Glomerular visceral epithelial cell (primary cell): ENCODE results near the gene RNPEPL1.
A peak's percentile ranks its signal among the peaks of the same experiment; 100 is the strongest.

Source experiments
- DNase-seq: peaks from one replicate; pipeline ENCODE4 v3.0.0-alpha.2; 2016; ENCODE audit errors: extremely low spot score

The RNPEPL1 gene

DNA sequence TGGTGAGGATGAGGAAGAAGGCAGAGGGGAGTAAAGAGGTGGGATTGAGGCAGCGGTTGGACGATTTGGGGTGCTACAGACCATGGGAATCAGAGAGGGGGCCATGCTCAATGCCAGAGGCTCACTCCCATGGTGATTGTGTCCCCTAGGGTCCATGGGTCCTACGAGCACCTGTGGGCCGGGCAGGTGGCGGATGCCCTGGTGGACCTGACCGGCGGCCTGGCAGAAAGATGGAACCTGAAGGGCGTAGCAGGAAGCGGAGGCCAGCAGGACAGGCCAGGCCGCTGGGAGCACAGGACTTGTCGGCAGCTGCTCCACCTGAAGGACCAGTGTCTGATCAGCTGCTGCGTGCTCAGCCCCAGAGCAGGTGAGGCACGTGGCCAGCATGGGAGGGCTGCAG is 23.5 kb downstream of the RNPEPL1 start:
- DNase-seq, result no peak

DNA sequence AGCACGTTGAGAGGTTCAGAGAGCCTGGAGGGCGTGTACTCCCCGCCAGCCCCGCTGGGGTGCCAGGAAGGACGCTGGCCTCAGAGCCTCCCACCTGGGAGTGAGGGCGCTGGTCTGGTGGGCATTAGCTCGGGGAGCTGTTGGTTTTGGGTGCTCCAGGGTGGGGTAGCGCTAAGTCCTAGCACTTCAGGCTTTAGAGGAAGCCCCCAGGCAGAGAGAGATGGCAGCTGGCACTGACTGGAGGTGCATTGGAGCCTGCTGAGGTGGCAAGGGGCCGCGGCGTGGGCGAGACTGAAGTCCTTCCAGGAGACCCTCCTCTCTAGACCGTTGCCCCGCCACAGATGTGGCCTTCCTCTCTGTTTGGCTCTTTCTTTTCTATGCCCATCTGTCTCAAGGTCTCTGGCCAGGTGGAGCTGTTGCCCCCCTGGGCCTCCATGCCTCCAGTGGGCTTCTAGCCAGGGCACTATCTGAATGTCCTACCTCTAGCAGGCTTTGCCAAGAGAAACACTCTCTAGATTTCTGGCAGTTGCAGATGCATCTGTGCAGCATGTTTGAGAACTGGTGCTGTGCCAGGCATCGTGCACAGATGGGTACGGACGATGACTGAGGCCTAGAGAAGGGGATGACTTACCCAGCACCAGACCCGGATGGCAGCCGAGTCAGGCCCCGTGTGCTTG is 24.9 kb downstream of the RNPEPL1 start:
- DNase-seq, result no peak

DNA sequence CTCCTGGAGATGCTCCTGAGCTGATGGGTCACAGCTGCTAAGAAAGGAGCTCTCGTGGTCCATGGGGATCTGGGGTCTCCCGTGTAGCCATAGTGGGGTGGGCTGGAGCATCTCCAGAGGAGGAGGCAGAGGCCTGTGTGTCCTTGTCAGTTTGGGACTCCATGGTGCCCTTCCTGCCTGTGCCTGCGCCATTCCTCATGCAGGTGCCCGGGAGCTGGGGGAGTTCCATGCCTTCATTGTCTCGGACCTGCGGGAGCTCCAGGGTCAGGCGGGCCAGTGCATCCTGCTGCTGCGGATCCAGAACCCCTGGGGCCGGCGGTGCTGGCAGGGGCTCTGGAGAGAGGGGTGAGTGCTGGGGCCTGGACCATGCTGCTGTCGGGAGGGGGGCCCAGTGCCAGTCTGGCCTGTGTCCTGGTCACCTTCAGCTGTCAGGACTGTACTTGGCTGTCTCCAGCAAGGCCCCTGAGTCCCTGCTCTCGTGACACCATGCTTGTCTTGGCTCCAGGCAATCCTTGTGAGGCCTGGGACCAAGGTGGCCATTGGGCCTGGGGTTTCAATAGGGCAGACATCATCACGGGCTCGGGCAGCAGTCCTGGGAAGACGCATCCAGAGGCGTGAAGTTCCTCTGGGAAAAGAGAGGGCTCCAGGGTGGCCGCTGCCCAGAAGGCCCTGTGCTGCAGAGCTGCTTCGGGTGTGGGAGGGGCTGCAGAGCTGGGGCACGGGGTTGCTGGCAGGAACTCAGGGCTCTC is 25.6 kb downstream of the RNPEPL1 start:
- no peak for DNase-seq

DNA sequence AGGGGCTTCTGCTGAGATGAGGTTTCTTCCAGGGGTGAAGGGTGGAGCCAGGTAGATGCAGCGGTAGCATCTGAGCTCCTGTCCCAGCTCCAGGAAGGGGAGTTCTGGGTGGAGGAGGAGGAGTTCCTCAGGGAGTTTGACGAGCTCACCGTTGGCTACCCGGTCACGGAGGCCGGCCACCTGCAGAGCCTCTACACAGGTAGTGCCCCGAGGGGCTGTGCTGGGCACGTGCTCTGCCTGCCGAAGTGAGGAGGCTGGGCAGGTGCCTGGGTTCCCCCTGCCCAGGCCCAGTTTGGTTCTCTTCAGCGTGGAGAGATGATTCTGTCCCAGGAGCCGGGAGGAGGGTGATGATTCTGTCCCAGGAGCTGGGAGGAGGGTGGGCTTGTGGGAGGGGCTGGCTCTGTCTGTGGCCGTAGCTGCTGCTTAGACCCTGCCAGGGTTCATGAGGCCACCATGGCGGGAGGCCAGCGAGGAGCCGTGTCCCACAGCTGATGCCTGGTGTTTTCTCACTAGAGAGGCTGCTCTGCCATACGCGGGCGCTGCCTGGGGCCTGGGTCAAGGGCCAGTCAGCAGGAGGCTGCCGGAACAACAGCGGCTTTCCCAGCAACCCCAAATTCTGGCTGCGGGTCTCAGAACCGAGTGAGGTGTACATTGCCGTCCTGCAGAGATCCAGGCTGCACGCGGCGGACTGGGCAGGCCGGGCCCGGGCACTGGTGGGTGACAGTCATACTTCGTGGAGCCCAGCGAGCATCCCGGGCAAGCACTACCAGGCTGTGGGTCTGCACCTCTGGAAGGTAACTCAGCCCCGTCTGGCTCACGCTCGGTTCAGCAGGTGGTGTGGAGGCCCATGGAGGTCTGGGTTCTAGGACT is 26.5 kb downstream of the RNPEPL1 start:
- DNase-seq, result no peak

DNA sequence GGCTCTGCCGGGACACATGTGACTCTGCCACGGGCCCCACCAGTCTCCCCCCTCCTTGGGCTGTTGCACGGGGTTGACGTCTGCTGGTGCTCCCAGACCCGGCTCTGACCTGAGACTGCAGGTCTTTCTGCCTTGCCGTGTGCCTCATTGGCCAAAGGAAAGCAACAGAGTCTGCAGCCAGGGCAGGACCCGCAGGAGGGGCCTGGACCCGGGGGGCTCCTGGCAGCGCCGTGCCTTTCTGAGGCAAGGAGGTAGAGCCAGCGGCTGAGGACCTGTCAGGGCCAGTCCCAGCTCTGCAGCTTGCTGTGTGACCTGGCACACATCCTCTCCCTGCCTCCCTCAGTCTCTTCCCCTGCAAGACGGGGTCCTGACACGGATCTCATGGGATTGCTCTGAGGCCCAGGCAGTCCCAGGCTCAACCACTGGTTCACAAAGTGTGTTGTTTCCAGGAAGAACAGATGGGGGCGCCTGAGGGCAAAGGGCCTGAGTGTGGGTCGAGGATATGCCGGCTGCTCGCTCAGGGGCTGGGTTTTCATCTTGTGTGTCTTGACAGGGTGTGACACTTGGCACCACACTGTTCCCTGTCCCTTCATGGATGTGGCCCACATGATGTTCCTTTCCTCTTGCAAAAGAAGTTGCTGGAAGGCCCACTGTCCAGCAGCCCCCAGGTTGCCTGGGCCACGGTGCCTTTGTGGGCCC is 27.2 kb downstream of the RNPEPL1 start:
- no peak for DNase-seq

DNA sequence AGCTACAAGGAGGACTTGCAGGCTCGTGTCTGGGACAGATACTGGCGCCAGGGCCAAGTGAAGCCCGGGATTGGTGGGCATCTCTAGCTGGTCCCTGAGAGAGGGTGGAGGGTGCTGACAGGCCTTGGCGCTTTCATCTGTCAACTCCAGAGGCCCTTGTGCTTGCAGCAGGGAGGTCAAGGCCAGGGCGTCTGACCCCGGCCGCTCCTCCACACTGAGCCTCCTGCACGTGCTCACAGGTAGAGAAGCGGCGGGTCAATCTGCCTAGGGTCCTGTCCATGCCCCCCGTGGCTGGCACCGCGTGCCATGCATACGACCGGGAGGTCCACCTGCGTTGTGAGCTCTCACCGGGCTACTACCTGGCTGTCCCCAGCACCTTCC is 27.8 kb downstream of the RNPEPL1 start:
- no peak for DNase-seq

DNA sequence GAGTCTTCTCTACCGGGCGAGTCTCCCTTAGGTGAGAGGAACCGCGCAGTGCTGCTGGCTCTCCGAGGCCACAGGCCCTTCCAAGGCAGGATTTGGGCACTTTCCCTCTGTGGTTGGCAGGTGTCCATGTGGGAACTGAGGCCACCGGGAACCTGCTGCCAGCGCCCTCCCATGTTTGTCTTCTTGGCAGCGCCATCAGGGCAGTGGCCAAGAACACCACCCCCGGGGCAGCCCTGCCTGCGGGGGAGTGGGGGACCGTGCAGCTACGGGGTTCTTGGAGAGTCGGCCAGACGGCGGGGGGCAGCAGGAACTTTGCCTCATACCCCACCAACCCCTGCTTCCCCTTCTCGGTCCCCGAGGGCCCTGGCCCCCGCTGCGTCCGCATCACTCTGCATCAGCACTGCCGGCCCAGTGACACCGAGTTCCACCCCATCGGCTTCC is 28.2 kb downstream of the RNPEPL1 start:
- no peak for DNase-seq

DNA sequence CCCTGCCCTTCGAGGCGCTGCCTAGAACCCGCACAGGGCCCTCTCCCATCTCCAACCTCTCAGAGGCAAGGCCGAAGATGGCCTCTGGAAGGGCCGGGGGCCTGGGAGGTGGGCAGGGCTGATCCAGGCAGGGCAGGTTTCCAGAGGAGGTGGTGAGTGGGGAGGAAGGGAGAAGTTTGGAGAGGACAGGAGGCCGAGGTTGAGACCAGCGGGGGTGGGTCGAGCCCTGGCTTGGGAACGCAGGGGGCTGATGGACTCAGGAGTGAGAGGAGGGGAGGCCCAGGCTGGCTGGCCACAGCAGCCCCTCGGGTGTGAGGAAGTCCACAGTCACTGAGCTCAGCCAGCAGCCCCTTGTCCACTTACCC is 28.8 kb downstream of the RNPEPL1 start:
- DNase-seq, result no peak

DNA sequence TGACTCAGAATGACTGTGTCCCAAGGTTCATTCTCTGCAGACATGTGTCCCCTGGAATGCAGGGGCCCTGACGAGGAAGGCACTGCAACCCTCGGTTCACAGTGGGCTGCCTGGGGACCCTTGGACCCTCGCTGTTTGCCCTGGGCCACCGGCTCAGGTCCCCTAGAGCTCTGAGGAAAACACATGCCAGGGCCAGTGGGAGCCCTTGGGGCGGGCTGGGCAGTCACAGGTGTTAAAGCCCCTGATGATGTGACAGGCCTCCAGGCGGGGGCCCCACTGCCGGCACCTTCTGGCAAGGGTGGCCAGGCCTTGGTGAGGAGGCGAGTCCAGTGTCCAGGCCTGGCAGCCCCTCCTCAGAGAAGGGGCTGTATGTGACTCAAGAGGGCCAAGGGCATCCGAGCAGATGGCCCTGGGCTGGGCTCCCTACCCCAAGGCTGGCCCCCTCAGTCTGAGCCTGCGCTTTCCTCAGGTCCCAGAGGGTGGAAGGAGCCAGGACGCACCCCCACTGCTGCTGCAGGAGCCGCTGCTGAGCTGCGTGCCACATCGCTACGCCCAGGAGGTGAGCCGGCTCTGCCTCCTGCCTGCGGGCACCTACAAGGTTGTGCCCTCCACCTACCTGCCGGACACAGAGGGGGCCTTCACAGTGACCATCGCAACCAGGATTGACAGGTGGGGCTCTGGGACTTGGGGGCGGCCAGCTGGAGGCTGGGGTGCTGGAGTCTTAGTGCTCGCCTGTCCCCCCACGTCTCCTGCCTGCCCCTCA is 29.3 kb downstream of the RNPEPL1 start:
- DNase-seq, result no peak

DNA sequence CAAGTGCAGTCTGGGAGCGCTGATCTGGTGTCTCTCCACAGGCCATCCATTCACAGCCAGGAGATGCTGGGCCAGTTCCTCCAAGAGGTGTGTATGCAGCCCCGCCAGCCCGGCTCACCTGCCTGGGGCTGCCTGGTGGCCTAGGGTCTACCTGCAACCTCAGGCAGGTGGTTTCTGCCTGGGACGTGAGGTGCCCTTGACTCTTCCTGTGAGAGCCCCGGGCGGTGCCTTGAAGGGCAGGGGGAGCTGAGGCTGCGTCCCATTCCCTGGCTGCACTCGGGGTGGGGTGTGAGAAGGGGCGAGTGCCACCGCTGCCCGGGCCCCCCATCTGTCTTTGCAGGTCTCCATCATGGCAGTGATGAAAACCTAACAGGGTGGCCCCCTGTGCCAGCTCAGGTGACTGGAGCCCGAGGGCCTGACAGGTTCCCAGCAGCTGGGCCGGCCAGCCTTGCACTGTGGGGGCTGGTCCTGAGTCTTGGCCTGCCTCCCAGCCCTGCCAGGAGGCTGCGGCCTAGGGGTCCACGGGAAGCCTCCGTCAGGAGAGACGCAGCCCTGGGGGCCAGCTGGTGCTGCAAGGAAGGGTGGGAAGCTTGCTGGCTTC is 30.1 kb downstream of the RNPEPL1 start:
- no peak for DNase-seq

DNA sequence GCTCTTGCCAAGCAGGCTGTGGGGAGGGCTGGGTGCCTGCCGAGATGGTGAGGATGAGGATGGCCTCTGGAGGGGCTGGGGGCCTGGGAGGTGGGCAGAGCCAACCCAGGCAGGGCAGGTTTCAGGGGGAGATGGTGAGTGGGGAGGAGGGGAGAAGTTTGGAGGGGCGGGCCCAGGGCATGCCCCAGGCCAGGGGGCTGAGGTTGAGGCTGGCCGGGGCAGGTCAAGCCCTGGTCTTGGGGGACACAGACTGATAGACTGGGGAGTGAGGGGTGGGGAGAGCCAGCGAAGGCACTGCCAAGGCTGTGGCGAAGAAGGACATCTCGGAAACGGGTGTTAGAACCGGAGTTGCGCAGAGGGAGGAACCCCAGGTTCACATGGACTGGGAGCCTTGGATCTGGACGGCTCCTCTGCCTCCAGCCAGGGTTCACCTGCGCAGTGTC is 30.9 kb downstream of the RNPEPL1 start:
- DNase-seq, result no peak

DNA sequence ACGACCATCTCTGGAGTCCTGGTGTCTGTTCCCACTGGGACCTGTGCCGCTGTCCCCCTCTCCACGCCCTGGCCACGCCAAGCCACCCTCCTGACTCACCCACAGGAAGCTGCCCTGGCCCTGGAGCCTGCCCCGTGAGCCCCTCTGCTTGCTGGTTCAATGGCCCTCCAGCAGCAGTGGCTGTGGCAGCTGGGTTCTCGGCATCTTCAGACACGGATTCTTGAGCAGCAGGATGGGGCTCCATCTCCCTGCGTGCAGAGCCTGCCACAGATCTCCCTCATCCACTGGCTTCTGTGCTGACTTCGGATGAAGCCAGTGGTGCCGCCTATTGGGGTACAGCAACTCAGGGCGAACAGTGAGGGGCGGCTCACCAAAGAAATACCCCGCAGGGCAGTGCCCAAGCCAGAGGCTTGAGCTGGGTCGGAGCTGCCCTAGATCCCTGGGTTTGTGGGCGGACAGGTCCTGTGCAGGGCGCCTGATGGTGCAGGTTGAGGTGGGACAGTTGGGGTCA is 32.2 kb downstream of the RNPEPL1 start:
- no peak for DNase-seq

DNA sequence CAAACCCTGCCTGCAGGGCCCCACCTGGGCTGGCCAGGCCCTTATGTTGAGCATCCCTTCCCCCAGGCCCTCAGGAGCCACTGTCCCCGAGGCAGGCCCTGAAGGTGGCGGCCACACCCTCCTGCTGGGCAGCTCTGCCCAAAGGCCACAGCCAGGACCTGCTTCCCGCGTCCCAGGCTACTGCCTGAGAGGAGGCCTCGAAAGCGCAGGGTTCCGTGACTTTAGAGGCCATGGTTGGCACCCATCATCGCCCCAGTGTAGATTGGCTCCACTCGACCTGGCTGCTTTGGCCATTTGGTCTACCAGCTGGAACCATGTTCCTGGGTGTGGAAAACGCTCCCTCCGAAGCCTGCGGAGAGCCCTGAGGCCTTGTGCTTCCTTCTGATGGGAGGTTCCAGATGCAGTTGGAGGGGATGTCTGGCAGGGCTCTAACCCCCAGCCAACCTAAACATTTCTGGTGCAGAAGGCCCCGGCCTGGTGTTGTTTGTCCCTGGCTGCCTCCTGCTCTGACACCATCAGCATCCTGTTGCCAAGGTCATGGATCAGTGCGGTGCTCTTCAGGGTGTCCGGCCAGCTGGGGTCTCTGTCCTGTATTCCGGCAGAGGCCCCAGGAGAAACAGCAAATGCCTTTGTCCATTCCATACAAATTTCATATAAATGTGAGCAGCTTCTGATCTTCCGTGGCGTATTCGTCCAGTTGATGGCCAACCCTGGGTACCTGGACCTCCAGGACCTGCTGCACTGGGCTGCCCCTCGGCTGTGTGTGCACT is 33.0 kb downstream of the RNPEPL1 start:
- DNase-seq, result no peak

DNA sequence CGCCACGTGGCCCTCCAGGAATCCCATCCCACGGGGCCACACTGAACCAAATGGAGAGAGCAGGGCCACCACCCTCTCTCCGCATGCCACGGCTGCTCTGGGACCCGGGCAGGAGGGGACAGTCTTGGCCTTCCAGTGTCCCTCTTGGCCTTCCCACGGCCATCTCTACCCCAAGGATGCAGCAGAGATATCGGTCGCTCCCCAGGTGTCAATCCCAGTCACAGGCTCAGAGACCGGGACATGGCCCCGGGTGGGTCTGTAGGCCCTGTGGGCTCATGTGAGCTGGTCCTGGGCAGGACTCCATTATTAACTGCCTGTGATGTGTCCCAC is 33.5 kb downstream of the RNPEPL1 start:
- no peak for DNase-seq

DNA sequence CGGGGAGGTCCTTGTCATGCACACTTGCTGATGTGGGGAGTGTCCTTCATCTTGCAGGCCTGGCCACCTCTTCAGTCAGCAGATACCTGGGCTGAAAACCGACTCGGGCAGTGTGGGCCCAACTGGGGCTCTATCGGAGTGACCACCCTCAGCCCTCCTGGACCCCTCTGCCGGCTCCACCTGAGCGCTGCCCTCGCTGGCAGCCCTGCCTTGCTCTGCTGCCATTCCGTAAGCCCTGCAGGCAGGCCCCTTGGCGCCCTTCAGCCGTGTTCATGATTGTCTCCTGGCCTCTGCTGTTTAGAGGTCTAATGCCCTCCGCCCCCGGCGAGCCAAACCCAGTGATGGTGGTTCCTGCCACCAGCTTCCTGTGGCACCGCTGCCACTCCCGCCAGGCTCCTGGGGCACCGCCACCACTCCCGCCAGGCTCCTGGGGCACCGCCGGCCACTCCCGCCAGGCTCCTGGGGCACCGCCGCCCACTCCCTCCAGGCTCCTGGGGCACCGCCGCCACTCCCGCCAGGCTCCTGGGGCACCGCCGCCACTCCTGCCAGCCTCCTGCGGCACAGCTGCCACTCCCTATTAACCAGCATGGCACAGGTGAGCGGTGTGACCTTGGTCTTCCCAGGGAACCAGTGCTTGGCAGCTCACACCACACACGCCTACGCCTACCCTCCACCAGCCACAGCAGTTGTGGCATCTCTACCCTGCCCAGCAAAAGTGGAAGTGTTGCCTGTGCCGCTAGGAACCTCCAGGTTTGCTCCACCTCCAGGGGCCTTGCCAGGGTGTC is 34.2 kb downstream of the RNPEPL1 start:
- DNase-seq, result no peak

DNA sequence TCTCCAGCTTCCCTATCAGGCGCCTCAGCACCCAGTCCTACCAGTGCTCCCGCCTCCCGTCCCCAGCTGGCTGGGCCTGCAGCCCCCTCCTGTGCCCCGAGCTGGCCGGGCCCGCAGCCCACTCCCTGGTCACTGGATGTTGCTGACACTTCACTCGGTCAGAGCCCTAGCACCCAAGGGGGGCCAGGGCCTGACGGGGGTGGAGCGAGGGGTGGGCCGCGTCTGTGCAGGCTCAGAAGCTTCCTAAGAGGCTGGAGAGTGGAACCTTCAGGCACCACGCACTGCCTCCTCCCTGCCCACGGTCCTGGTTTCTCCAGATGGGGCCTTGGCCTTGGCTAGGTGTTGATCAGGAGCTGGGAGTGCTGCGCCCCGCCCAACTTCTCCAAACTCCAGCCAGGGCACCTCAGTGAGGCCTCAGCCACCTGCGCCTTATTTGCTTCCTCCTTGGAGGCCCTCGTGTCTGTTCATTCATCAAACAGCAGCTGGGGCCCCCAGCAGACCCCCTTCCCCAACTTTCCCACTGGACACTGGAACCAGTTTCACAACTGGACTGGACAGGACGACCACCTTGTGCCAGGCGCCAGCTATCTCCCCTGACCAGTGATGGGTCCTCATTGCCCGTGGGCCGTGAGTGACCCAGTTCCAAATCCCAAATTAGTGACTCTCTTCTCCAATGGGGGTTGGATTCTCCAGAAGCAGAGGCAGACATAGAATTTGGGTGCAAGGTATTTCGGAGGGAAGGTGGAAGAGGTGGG is 35.0 kb downstream of the RNPEPL1 start:
- DNase-seq, result no peak

DNA sequence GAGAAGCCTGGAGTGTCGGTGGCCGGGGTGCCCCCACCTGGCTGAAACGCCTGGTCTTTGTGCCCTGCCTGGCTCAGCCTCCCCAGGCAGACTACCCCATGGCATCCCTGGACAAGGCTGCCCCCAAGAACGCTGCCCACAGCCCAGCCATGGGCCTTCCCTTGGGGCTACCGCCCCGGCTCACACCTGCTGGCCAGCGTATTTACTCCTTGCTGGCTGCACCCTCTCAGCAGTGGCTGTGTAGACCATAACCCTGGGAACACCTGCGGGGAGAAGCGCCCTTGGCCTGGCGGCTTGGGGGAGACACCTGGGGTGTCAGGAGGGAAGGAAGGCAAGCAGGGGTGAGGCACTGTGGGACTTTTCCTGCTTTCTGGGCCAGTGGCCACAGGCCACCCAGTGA is 35.6 kb downstream of the RNPEPL1 start:
- no peak for DNase-seq

DNA sequence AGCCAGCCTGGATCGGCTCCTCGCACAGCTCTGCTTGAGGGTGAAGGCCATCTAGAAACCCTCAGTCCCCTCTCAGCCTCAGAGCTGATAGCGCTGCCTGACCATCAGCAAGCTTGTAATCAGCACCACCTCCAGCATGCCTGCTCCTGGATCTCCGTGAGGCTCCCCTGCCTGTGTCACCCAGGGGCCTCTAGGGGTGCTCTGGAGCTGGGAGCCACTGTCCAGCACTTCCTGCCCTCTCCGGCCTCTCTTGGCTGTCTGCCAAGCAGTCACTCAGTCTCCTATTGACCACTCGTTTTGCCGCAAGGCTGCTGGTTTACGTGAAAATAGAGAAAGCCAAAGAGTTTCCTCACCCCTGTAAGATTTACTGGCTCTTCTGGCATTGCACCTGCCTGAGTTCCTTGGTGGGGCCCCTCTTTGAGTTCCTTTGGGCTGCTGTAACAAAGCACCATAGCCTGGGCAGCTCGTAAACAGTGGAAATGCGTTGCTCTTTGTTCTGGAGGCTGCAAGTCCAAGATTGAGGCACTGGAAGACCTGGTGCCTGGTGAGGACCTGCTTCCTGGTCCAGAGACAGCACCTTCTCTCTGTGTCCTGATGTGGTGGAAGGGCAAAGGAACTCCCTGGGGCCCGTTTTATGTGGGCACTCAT is 36.1 kb downstream of the RNPEPL1 start:
- peak; percentile 90 for DNase-seq
